Measurements from ENCODE around the gene CISTR.

Gene CISTR

DNA sequence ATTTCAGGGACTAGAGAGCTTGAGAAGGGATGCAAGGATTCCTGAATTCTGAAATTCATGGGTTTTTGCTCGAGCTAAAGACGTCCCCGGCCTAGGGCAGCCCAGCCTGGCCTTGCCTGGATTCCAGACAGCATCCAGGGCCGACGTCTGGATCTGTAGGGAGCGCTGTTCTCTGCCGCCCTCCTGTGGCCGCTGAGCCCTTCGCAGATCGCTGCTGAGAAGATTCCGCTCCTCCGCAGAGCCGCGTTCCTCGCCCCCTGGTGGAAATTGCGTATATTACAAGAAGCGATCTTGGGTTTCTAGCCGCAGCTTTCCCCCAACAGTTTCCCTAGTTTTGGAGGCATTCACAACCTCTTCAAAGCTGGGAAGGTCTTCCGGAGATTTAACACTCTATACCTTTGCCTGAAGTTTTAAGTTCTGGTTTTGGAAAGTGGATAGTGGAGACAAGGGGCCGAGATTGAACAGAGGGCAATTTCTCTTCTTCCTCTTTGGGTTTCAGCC lies 5.1 kb downstream of the CISTR start:
- DNase-seq (ENCODE audit: insufficient read length, low spot score) (peak; percentile 95), FAIRE-seq (peak; percentile 78)
- no peak for TF ChIP-seq POLR2A (IDR thresholded peaks at IDR 0.05; ENCODE audit: low read depth, low read length)

DNA sequence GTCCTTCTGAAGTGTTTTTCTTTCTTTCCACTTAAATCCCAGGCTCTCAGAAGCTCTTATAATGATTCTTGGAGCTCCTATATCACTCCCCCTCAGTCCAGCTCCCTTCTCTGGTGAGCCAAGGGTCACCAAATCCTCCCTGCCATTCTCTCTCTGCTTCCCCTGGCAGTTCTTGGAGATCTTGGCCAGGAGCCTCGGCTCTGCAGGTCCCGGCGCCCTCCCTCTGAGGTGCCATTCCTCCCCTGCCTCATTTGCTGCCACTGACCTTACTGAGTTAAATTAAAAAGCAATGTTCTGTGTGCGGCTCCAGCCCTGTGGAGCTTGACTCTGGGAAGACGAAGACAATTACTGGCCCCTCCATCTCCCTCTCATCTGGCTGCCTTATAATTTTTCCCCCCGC lies 7.0 kb downstream of the CISTR start:
- DNase-seq (ENCODE audit: insufficient read length, low spot score), result no peak
- FAIRE-seq, result no peak
- TF ChIP-seq POLR2A (IDR thresholded peaks at IDR 0.05; ENCODE audit: low read depth, low read length), result no peak

DNA sequence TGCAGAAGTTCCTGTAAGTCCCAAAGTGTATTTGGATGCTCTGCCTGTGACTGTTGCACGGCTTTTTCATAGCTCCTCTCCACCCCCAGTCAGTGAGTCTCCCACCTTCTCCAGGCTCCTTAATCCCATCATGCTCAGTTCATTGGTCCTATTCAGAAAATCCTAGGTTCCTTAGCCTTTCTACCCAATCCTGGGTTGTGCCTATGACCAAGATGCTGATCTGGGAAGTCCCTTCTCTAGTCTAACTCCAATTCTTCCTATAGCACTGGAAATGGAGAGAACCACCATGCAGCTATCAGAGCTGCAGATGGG lies 7.7 kb downstream of the CISTR start:
- no peak for DNase-seq (ENCODE audit: insufficient read length, low spot score)
- no peak for FAIRE-seq
- TF ChIP-seq POLR2A (IDR thresholded peaks at IDR 0.05; ENCODE audit: low read depth, low read length), result no peak

DNA sequence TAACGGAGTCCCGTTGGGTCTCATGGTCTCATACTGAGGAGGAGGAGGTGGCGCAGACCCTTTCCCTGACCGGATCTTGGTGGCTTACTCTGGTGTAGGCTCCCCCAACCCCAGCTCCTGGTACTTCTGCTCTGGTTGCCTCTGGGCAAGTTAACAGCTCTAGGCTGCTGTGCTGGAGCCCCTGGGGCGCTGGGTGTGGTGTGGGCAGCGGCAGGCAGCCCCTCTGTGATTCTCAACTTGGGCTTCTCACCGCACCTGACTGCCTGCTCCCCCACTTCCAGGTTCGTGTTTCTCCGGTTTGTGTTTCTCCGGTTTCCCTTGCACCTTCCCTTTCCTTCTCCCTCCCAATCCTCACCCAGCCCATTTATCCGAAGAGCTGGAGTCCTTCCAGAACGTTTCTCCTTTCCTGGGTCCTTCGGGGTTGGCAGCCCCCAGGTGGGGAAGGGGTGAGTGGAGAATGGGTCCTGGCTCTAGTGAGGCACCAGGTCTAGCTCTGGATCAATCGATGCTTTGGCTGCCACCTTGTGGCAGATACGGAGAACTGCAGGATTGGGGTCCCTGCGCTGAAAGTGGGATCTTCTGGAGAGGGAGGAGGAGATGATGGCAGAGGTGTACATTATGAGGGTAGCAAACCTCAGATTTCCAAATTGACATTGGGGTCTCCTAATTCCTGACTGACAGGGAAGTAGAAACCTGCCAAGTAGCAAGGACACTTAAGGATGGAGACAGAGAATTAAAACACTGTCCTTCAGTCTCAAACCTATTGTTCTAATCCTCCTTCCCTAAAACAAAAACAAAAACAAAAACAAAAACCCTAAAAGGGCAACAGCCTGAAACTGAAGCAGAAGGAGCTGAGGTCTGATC lies 8.3 kb downstream of the CISTR start:
- no peak for TF ChIP-seq POLR2A (IDR thresholded peaks at IDR 0.05; ENCODE audit: low read depth, low read length)
- DNase-seq (ENCODE audit: insufficient read length, low spot score) (peak; percentile 75), FAIRE-seq (peak; percentile 11)

DNA sequence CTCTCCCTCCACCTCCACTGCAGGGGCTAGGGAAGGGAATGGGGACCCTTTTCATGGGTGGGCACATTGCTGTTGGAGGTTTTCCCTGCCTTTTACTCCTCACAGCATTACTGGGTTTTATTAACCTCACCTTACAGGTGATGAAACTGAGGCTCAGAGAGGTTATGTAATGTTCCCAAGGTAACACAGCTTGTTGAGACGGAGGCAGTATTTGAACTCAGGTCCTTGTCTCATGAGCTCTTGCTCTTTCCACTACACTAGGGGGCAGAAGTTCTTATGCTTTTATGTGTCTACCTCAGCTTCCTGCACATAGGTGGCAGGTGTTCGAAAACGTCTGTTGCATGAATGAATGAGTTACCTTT lies 11.7 kb downstream of the CISTR start:
- TF ChIP-seq POLR2A (IDR thresholded peaks at IDR 0.05; ENCODE audit: low read depth, low read length), result no peak
- no peak for FAIRE-seq
- DNase-seq (ENCODE audit: insufficient read length, low spot score), result no peak

DNA sequence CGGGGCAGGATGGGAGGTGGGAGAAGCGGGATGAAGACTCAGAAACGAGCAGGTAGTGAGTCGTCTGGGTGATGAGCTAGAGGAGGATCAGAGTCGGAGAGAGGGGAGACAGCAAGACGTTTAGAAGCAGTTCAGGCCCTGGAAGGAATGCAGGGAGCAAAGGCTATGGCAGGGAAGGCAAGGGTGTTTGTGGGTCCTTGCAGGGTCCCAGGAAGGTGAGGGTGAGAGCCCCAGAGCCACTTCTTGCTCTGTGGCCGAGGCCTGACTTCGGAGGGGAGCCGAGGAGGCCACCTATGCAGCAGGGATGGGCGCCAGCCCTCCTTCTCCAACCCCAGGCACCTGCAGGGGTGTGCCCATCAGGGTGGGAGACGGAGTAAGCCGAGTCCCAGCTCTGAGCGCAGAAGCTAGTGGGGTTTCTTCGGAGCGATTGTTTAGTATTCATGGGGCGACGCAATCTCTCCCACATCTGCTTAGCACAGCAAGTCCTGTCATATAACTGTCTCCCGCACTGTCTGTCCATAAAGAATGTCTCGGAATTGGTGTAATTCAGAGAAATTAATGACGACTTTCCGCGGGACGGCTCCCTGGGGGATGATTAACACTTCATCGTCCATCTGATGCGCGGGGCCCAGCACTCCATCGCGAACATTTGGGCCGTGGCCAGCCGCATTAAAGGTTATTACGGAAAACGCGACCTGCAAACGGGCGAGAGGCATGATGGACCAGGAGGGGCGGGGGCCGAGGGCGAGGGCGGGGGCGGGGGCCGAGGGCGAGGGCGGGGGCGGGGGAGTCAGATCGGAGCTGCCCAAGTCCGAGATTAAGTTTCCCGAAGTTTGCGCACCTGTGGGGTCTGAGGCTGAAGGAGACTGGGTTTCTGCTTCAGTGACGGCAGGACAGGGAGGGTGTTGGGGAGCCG lies 12.3 kb downstream of the CISTR start:
- TF ChIP-seq POLR2A (IDR thresholded peaks at IDR 0.05; ENCODE audit: low read depth, low read length), result no peak
- DNase-seq (ENCODE audit: insufficient read length, low spot score) (no peak), FAIRE-seq (no peak)

DNA sequence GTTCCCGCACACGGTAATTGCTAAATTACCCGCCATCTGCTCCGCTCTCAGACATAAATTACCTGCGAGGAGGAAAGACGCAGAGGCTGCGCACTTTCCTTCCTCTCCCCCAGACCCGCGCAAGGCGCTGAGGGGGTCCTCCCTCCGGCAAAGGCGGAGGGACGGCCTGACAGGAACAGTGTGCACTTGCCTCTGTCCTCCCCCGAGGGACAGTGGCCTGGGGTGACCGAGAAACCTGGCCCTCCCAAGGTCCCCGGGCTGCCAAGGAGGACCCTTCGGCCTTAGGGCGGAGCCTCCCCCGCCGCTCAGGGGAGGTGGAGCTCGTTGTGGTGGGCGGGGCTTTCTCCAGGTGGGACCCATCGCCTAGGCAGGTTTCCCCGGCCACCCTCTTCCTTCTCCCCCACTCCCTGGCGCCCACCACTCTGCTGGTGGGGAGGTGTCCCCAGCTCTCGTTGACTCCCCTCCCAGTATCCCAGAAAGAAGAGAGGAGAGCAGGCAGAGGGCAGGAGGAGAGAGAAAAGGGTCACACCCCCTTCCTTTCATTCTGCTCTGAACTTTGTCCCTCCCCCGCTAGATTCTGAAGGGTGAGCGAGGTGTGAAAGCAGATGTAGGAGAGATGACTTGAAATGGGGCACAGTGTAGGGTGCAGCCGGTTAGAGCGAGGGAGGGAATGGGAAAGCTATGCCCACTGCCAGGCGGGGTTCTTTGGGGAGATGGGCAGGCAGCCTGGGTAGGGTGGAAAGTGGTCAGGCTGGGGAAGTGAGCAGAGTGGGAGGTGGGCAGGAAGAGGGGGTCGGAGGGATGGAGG lies 13.2 kb downstream of the CISTR start:
- TF ChIP-seq POLR2A (IDR thresholded peaks at IDR 0.05; ENCODE audit: low read depth, low read length), result no peak
- FAIRE-seq, result no peak

DNA sequence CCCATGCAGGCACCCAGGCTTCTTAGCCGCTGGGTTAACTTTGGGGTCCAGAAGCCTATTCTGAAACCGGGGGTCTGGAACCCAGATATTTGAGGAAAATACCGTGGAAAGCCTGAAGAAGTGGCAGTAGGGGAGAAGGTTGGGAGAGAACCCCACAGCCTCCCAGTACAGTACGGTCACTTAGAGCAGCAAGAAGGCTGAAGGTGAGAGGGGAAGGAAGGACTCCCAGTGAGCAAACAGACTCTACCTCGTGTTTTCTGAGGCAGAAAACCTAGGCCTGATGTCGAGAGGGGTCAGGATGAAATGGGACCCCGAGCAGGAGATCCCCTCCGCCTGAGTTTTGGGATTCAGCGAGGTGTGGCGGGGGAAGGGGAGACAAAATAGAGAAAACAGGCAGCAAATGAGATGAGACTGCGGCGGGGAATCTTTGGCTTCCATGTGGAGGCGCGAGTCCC lies 13.8 kb downstream of the CISTR start:
- no peak for TF ChIP-seq POLR2A (IDR thresholded peaks at IDR 0.05; ENCODE audit: low read depth, low read length)
- DNase-seq (ENCODE audit: insufficient read length, low spot score) (no peak), FAIRE-seq (no peak)

More for the DNA sequence above, 13.2 kb downstream of the CISTR start:
- DNase-seq (ENCODE audit: insufficient read length, low spot score), result no peak

DNA sequence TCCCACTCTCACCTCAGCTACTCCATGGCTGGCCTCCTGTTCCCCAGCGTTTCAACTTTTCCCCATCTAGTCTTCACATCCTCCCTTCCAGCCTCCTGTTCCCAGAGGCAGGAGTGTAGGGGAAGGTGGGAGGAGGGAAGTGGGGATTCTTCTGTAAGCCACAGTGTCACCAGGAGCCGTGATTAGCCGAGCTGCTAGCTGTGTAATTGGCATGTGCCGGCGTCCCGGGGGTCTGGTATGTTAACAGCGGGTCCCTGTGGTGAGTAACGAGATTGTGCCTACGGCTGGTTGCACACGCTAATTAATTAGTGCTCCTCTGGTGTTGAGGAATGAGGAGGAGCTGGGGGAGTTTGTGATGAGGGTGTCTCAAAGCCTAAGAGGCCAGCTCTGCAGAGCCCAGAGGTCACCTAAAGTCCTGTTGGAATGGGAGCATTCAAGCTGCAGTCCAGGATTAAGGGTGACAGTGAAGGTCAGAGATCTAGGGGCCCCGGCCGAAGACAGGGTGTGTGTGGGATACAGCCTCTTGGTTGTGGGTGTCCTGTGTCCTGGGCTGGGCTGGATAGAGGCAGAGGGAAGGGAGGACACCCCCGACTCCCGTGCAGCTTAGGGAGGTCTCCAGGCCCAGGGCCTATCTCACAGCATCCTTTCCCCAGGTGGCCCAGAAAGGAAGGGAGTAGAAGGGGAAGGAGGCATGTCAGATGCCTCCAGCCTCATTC lies 14.5 kb downstream of the CISTR start:
- no peak for TF ChIP-seq POLR2A (IDR thresholded peaks at IDR 0.05; ENCODE audit: low read depth, low read length)
- FAIRE-seq (no peak), DNase-seq (ENCODE audit: insufficient read length, low spot score) (no peak)

DNA sequence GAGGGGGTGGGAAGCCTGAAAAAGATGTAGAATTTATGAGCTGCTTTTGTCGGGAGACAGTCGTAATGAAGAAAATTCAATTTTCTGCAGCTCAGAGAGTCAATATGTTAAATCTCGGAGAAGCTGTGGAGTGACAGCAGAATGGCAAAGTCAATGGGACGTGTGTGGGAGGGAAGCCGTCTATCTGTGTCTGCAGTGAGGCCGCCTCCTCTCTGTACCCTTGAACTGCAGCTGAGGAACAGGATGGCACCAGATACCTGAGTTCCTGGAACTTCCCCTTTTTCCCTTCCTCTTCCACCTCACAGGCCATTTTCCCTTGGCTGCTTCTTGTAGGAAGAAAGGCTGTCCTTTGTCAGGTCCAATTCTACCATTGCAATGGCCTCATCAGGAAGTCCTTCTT lies 15.2 kb downstream of the CISTR start:
- FAIRE-seq, result no peak
- DNase-seq (ENCODE audit: insufficient read length, low spot score), result no peak
- TF ChIP-seq POLR2A (IDR thresholded peaks at IDR 0.05; ENCODE audit: low read depth, low read length), result no peak

DNA sequence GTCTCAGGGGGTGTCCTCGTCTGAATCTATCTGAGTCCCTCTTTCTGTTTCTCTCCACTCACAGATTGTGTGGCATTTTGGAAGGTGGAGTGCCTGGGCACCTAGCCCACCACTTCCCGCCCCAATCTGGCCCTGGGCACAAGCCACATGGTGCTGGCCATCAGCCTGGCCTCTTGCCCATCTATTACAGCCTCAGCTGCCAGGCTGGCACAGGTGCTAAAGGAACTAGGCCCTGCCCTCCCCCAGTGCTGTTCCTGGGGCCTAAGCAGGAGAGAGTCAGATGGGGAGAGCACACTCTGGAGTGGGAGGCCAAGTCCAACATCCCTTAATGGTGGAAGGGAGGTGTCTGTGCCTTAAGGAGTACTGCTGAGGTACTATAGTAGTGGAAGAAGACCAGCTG lies 16.2 kb downstream of the CISTR start:
- TF ChIP-seq POLR2A (IDR thresholded peaks at IDR 0.05; ENCODE audit: low read depth, low read length), result no peak
- DNase-seq (ENCODE audit: insufficient read length, low spot score) (no peak), FAIRE-seq (no peak)

DNA sequence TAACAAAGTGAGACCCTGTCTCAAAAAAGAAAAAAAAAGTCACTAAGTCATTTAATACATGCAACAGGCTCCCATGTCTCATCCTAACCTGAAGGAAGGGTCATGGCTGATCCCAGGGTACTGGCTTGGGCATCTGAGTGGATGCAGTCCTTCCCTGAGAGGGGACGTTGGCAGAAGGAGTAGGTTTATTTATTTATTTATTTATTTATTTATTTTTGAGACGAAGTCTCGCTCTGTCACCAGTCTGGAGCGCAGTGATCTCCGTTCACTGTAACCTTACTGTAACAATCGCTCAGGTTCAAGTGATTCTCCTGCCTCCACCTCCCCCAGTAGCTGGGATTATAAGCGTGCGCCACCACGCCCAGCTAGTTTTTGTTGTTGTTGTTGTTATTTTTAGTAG lies 17.4 kb downstream of the CISTR start:
- DNase-seq (ENCODE audit: insufficient read length, low spot score) (no peak), FAIRE-seq (no peak)
- TF ChIP-seq POLR2A (IDR thresholded peaks at IDR 0.05; ENCODE audit: low read depth, low read length), result no peak

DNA sequence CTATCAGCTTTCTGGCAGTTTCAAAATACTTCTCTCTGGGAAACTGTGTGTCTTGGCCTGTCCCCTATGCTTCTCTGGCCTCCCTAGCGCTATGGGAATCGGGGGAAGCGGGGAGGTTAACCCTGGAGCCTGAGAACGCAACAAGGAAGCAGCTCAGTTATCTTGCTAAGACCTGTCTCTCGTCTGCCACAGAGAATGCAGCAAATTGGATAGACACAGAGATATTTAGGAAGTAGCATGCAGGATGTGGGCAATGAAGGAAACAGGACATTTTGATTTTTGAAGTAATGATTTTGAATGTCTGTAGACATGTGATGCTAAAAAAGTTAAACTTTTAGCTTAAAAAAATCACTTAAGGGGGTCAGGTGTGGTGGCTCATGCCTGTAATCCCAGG lies 18.0 kb downstream of the CISTR start:
- no peak for TF ChIP-seq POLR2A (IDR thresholded peaks at IDR 0.05; ENCODE audit: low read depth, low read length)
- DNase-seq (ENCODE audit: insufficient read length, low spot score) (no peak), FAIRE-seq (no peak)

Data from H54 (cell line).